Activated B cell treated with CpG ODN at 0.5 μM for 24 hours (primary cell): ENCODE results near the gene COL16A1. TPM values are rescaled to one million over a fixed set of nuclear protein-coding genes. Genes with fewer than 3 reads are reported as not detected.

Source experiments
- ATAC-seq: fragments of 200-7000 bp; cut with Tn5 transposase; one replicate; pipeline ENCODE4 v1.10.0; 2021; ENCODE audit warnings: low read depth, mild to moderate bottlenecking, moderate library complexity
- CTCF ChIA-PET: fragments of 350-600 bp; sonication (Branson Sonifier 250); formaldehyde crosslinking; loops from one replicate; lab custom pipeline; 2021; ENCODE audit warnings: antibody characterized with exemption; lab: Charles Lee
- POLR2A ChIA-PET: fragments of 350-600 bp; sonication (Branson Sonifier 250); formaldehyde crosslinking; loops from one replicate; lab custom pipeline; 2021; ENCODE audit warnings: antibody characterized with exemption; lab: Charles Lee
- DNase-seq: peaks from one replicate; pipeline ENCODE4 v3.0.0; 2022
- H3K27ac Mint-ChIP-seq: one replicate; pipeline ENCODE4 v1.8.0; 2020; ENCODE audit warnings: mixed read lengths
- H3K27me3 Mint-ChIP-seq: one replicate; pipeline ENCODE4 v1.8.0; 2021; ENCODE audit warnings: mixed read lengths
- H3K36me3 Mint-ChIP-seq: one replicate; pipeline ENCODE4 v1.8.0; 2021; ENCODE audit warnings: low read depth, mixed read lengths
- H3K4me1 Mint-ChIP-seq: one replicate; pipeline ENCODE4 v1.8.0; 2021; ENCODE audit warnings: mixed read lengths
- H3K4me3 Mint-ChIP-seq: one replicate; pipeline ENCODE4 v1.8.0; 2020; ENCODE audit warnings: mild to moderate bottlenecking, mixed read lengths
- H3K9me3 Mint-ChIP-seq: one replicate; pipeline ENCODE4 v1.8.0; 2020; ENCODE audit warnings: mixed read lengths
- CTCF ChIP-seq: fragments of 200-600 bp; IDR thresholded peaks from one replicate; pipeline ENCODE4 v1.8.0; 2022; ENCODE audit warnings: antibody characterized with exemption, mild to moderate bottlenecking
- intact Hi-C: fragments of 100-400 bp; cut with micrococcal nuclease; formaldehyde crosslinking; loops from one replicate; pipeline ENCODE4 v1.15.1; 2024
- total RNA-seq: library from RNA; stranded (reverse); gene quantifications from 2 replicates; pipeline ENCODE4 v1.2.3, GENCODE V29; 2022

COL16A1 gene
- total RNA-seq, 1 donor from 2014 or later, result 0.31 TPM

- intact Hi-C loops, result no loop called here
- H3K27me3 Mint-ChIP-seq, result peaks cover 29% of the 10 kb centered on the region
- CTCF ChIA-PET, result interaction anchor here (1.1 to 7.4 kb wide), 3 partner anchors 123 to 435 kb away, joined by 3 to 114 read pairs (median 3); no protein-coding TSS in a partner anchor
Measured at GRCh38 chr1:31667065-31667785, 36.6 kb downstream of the COL16A1 start.

GRCh38 chr1:31666263-31666963 lies 37.4 kb downstream of the COL16A1 start:
- TF ChIP-seq CTCF, result no peak
- peaks cover 9% of the 10 kb centered on the region for H3K4me1 Mint-ChIP-seq
- ChIA-PET POLR2A (no interaction called here), CTCF (interaction anchor here (1.2 to 7.4 kb wide), 2 partner anchors 124 to 298 kb away, joined by 3 to 114 read pairs; no protein-coding TSS in a partner anchor)
- peaks cover 29% of the 10 kb centered on the region for H3K27me3 Mint-ChIP-seq
- no peak overlapping the region for H3K27ac Mint-ChIP-seq
- H3K4me3 Mint-ChIP-seq, result no peak overlapping the region
- no peaks in the 10 kb centered on the region for H3K36me3 Mint-ChIP-seq
- DNase-seq, result no peak
- intact Hi-C loops, result no loop called here
- no peak for ATAC-seq
- H3K9me3 Mint-ChIP-seq, result no peaks in the 10 kb centered on the region

More at GRCh38 chr1:31667065-31667785, 36.6 kb downstream of the COL16A1 start:
- no peak for ATAC-seq
- Mint-ChIP-seq H3K36me3 (no peaks in the 10 kb centered on the region), H3K4me1 (peaks cover 9% of the 10 kb centered on the region), H3K9me3 (no peaks in the 10 kb centered on the region), H3K27ac (no peak overlapping the region), H3K4me3 (no peak overlapping the region)
- no peak for DNase-seq
- POLR2A ChIA-PET, result interaction anchor here (0.6 kb wide), 1 partner anchor 560 kb away, joined by 4 read pairs; no protein-coding TSS in a partner anchor
- TF ChIP-seq CTCF, result no peak

- CTCF ChIA-PET, result interaction anchor here (0.9 to 7.4 kb wide), 5 partner anchors 40 to 299 kb away, joined by 3 to 114 read pairs (median 4); no protein-coding TSS in a partner anchor
- DNase-seq, result no peak
Measured at GRCh38 chr1:31665234-31665878, 38.5 kb downstream of the COL16A1 start.

GRCh38 chr1:31664528-31664927 lies 39.3 kb downstream of the COL16A1 start:
- Mint-ChIP-seq H3K4me3 (no peak overlapping the region), H3K27ac (no peak overlapping the region), H3K4me1 (peaks cover under 1% of the 10 kb centered on the region), H3K27me3 (peaks cover 16% of the 10 kb centered on the region), H3K36me3 (no peaks in the 10 kb centered on the region), H3K9me3 (no peaks in the 10 kb centered on the region)
- no peak for TF ChIP-seq CTCF
- ATAC-seq (no peak), DNase-seq (no peak)
- ChIA-PET CTCF (interaction anchor here (0.6 to 7.4 kb wide), 13 partner anchors 20 to 339 kb away, joined by 3 to 114 read pairs (median 3); partner anchors contain the start of gene PEF1), POLR2A (interaction anchor here (3.5 kb wide), 1 partner anchor 124 kb away, joined by 16 read pairs; no protein-coding TSS in a partner anchor)
- intact Hi-C loops, result loop anchor here (1.0 to 2.0 kb wide), 5 partner anchors 40 to 399 kb away; partner anchors contain the start of gene COL16A1

More at GRCh38 chr1:31665234-31665878, 38.5 kb downstream of the COL16A1 start:
- intact Hi-C loops, result loop anchor here (2.0 kb wide), 1 partner anchor 39 kb away; the partner anchor contains the start of gene COL16A1
- no peaks in the 10 kb centered on the region for H3K36me3 Mint-ChIP-seq
- H3K27ac Mint-ChIP-seq, result no peak overlapping the region
- no peak for TF ChIP-seq CTCF
- H3K4me1 Mint-ChIP-seq, result peaks cover 8% of the 10 kb centered on the region
- POLR2A ChIA-PET, result interaction anchor here (3.5 kb wide), 1 partner anchor 123 kb away, joined by 16 read pairs; no protein-coding TSS in a partner anchor
- ATAC-seq, result no peak
- no peaks in the 10 kb centered on the region for H3K9me3 Mint-ChIP-seq
- H3K4me3 Mint-ChIP-seq, result no peak overlapping the region
- H3K27me3 Mint-ChIP-seq, result peaks cover 23% of the 10 kb centered on the region
